PFSK-1 (cell line): ENCODE results near the gene MRPS16.

ENCODE experiments used
- FOXP2 ChIP-seq: optimal IDR thresholded peaks from 2 replicates; pipeline ENCODE3; 2011; ENCODE audit warnings: borderline replicate concordance, control low read depth, inconsistent platforms; ENCODE audit not compliant: insufficient read depth; ENCODE audit errors: extremely low read length, extremely low read depth
- POLR2AphosphoS5 ChIP-seq: IDR thresholded peaks from 2 replicates; pipeline ENCODE4 v1.6.1; 2012; ENCODE audit warnings: low read depth, mild to moderate bottlenecking, control low read depth, low read length, moderate library complexity
- SIN3A ChIP-seq: IDR thresholded peaks from 2 replicates; pipeline ENCODE4 v1.6.1; 2012; ENCODE audit warnings: mild to moderate bottlenecking, low read length, moderate library complexity, borderline replicate concordance; ENCODE audit not compliant: insufficient read depth
- TAF1 ChIP-seq: IDR thresholded peaks from 2 replicates; pipeline ENCODE4 v1.6.1; 2012; ENCODE audit warnings: low read length, control low read depth, borderline replicate concordance; ENCODE audit not compliant: insufficient read depth
- TF ChIP-seq, protein P1 (sequence below), 2 experiments: IDR thresholded peaks; 2 replicates each; pipeline versions ENCODE4 v1.6.1 to v1.8.0; 2011 to 2012; ENCODE audit warnings: low read depth in 2 of 2, low read length in 2 of 2, control low read depth in 1 of 2, inconsistent platforms in 1 of 2, mild to moderate bottlenecking in 1 of 2, moderate library complexity in 1 of 2; ENCODE audit not compliant: insufficient read depth in 1 of 2

Gene MRPS16

DNA sequence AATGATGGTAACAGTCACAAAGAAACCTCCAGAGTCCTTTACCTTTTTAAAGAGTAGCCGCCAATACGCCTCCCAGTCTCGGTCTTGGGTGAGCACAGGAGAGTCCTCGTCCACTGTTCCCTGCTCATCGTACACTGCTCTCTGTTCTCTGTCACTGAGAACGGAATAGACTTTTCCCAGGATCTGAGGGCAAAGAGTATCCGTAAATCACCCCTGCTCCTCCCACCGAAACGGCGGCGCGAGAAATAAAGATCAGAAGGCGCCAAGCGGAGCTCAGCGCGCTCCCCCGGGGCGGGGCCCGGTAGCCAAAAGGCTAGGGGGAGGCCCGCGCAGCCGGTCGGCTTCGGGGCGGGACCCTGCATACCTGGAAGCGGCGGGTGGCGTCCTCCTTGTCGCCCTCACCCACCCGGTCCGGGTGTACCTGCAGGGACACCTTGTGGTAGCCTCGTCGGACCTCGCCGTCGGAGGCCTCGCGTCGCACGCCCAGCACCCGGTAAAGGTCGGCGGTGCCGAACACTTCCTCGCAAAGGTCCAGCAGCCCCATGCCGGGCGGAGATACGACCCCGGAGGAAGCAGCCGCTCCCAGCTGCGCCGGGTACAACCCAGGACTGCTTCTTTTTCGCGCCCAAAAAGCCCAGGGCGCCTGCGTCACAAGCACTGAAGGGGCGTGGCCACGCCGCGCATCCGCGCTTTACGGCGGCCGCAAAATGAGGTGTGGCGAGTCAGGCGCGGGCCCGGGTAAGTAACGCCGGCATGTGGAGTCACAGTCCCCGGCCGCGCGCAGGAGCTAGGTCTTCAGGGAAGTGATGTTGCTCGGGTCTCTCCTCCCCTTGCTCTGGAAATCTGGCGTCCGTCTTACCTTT is 5.6 kb downstream of the MRPS16 start, which contains the start of gene DNAJC9:
DNAJC9 (minus strand) TSS at position 610 of the 863 bp plus-strand sequence; CDS start at position 544, 66 bp downstream.
- TF ChIP-seq TAF1, result peak; percentile 73; the same call in 1 of the 2 replicates
- TF ChIP-seq, protein P1, sequence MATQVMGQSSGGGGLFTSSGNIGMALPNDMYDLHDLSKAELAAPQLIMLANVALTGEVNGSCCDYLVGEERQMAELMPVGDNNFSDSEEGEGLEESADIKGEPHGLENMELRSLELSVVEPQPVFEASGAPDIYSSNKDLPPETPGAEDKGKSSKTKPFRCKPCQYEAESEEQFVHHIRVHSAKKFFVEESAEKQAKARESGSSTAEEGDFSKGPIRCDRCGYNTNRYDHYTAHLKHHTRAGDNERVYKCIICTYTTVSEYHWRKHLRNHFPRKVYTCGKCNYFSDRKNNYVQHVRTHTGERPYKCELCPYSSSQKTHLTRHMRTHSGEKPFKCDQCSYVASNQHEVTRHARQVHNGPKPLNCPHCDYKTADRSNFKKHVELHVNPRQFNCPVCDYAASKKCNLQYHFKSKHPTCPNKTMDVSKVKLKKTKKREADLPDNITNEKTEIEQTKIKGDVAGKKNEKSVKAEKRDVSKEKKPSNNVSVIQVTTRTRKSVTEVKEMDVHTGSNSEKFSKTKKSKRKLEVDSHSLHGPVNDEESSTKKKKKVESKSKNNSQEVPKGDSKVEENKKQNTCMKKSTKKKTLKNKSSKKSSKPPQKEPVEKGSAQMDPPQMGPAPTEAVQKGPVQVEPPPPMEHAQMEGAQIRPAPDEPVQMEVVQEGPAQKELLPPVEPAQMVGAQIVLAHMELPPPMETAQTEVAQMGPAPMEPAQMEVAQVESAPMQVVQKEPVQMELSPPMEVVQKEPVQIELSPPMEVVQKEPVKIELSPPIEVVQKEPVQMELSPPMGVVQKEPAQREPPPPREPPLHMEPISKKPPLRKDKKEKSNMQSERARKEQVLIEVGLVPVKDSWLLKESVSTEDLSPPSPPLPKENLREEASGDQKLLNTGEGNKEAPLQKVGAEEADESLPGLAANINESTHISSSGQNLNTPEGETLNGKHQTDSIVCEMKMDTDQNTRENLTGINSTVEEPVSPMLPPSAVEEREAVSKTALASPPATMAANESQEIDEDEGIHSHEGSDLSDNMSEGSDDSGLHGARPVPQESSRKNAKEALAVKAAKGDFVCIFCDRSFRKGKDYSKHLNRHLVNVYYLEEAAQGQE (IDR thresholded peaks at IDR 0.05; ENCODE audit: insufficient read depth in 1 of 2, low read depth in 2 of 2, low read length in 2 of 2), result 0 out of 4 replicates have a peak, but pooled peaks of 1 of the 2 experiments have one; percentile 17
- TF ChIP-seq POLR2AphosphoS5, result peak; percentile 97
- peak; percentile 81 for TF ChIP-seq FOXP2
- TF ChIP-seq SIN3A, result no peak

- TF ChIP-seq, protein P1 (IDR thresholded peaks at IDR 0.05; ENCODE audit: insufficient read depth in 1 of 2, low read depth in 2 of 2, low read length in 2 of 2), result no peak
- TF ChIP-seq POLR2AphosphoS5, result no peak
- TF ChIP-seq TAF1, result no peak
- TF ChIP-seq FOXP2, result no peak
Observed at GRCh38 chr10:73246322-73246645, 6.2 kb downstream of the MRPS16 start.

- TF ChIP-seq FOXP2 (no peak), TAF1 (no peak), POLR2AphosphoS5 (no peak)
Observed at GRCh38 chr10:73244866-73245477, 7.5 kb downstream of the MRPS16 start.

- TF ChIP-seq TAF1 (no peak), POLR2AphosphoS5 (no peak), FOXP2 (no peak), SIN3A (no peak)
- TF ChIP-seq, protein P1 (IDR thresholded peaks at IDR 0.05; ENCODE audit: insufficient read depth in 1 of 2, low read depth in 2 of 2, low read length in 2 of 2), result no peak
Observed at GRCh38 chr10:73239908-73240307, 12.5 kb downstream of the MRPS16 start.

DNA sequence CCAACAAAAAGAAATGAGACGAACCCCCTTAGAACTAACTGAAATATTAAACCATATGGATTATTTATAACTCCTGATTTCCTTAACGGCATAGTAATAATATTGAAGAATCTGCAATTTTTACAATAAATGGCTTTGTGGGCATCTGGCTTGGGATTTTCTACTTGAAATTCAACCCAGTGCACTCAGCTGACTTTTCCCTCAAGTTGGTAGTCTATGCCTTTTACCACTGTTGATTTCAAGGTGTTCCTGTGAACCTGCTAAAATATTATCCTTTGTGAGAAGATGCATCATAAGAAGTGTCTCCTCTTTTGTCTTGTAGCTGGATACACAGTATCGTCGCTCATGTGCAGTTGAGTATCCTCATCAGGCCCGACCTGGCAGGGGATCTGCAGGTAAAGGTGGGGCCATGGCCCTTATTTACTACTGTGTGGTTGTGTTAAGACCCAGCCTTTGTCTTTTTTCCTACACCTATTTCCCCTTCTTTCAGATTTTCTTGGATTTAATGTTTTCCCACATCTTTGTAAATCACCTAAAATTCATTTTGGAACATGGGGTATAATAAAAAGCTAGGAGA is 13.4 kb downstream of the MRPS16 start:
- no peak for TF ChIP-seq TAF1
- no peak; the same call in 1 of the 2 replicates for TF ChIP-seq POLR2AphosphoS5
- no peak for TF ChIP-seq SIN3A
- TF ChIP-seq FOXP2, result no peak
- TF ChIP-seq, protein P1 (IDR thresholded peaks at IDR 0.05; ENCODE audit: insufficient read depth in 1 of 2, low read depth in 2 of 2, low read length in 2 of 2), result no peak
